GM19099 (cell line): ENCODE data around the gene MOB1A.

Experiments
- POLR2A ChIP-seq: IDR thresholded peaks from 3 replicates; pipeline ENCODE4 v1.6.1; 2011; ENCODE audit warnings: low read depth; ENCODE audit not compliant: insufficient read length; ENCODE audit errors: extremely low read depth

The MOB1A gene

DNA sequence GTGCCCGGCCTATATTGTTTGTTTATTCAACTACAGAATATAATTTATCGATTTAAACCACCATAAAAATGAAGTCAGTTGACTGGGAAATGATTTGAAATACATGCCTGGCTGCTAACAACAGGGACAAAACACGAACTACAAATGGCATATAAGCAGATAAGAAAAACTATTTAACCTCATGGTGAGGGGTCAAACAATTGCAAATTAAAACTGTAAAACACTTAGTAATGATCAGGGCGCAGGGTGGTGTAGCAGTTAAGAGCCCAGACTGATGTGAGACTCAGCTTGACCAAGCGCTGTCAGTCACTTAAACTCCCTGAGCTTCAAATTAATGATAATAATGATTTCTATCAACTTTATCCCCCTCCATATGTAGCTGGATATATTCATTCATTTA, 26.4 kb upstream of the MOB1A start:
- no peak for TF ChIP-seq POLR2A

DNA sequence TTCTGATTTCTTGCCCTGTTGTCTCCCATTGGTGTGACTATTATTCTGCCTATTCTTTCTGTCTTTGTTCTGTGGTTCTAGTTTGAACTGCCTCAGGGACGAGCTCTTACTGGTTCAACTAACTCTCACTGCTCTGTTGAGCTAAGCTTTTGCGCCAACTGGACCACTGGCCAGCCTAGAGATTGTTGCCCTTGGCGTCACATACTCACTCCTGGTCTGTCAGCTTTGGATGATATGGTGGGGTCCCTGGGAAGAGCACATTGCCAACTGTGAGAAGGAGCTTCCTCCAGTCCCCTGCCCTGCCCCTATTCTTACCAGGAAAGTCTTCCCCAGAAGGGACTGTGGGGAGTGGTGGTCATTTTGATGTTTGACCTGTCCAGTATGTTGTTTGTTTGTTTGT, 25.8 kb upstream of the MOB1A start:
- no peak for TF ChIP-seq POLR2A

DNA sequence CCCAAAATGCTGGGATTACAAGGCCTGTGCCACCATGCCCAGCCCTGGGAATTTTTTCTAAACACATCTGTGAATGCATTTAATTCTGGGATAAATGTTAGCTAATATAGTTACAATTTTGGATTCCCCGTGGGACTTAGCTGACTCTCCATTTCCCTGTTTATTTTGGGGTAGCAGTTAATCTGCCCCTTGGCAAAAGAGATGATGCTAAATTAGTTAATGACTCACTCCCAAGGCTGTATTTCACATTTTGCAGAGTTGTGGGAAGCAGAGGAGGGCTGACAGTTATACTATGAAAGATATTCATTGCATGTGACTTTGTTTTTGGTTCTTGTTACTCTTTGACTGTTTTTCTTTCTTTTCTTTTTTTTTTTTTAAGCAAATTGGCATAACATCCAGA, 22.9 kb upstream of the MOB1A start:
- TF ChIP-seq POLR2A = no peak

DNA sequence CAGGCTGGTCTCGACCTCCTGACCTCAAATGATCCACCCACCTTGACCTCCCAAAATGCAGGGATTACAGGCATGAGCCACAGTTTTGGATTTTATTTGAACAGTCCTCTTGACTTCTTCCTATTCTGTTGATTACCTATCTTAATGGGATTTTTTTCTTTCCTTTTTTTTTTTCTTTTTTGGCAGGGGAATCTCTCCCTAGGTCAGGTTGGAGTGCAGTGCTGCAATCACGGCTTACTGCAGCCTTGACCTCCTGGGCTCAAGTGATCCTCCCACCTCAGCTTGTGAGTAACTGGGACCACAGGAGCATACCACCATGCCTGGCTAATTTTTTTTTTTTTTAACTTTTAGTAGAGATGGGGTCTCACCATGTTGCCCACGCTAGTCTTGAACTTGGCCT, 22.5 kb upstream of the MOB1A start:
- TF ChIP-seq POLR2A = no peak

DNA sequence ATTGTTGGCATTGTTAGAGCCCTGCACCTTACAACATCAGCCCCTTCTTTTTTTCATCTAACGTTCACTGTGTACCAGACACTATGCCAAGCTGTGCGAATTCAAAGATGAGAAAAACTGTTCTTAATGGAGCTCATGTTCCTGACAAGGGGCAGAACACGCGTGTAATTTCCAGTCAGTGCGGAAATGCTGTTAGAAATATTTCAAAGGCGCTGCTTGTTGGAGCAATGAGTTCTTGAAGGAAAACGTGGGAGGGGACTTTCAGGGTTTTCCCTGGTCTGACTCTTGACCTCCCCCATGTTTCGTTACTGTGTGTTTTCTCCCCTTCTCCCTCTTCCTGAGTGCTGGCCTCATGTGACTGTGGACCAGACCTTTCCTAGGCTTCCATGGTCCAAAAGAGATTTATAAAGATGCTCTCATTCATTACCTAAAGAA, 21.2 kb upstream of the MOB1A start:
- TF ChIP-seq POLR2A = no peak

DNA sequence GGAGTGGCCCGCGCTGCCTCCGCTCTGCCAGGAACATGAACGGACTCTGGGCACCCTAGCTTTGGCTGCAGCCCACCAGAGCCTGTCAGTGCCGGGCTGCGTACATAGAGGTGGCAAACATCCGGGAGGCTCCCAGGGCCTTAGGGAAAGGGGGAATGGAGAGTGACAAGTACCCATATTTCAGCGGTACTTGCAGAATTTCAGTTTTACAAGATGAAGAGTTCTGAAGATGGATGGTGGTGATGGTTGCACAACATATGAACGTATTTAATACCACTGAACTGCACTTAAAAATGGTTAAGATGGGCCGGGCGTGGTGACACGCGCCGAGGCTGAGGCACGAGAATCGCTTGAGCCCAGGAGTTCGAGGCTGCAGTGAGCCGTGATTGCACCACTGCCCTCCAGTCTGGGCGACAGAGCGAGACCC, 20.6 kb upstream of the MOB1A start:
- TF ChIP-seq POLR2A = no peak

DNA sequence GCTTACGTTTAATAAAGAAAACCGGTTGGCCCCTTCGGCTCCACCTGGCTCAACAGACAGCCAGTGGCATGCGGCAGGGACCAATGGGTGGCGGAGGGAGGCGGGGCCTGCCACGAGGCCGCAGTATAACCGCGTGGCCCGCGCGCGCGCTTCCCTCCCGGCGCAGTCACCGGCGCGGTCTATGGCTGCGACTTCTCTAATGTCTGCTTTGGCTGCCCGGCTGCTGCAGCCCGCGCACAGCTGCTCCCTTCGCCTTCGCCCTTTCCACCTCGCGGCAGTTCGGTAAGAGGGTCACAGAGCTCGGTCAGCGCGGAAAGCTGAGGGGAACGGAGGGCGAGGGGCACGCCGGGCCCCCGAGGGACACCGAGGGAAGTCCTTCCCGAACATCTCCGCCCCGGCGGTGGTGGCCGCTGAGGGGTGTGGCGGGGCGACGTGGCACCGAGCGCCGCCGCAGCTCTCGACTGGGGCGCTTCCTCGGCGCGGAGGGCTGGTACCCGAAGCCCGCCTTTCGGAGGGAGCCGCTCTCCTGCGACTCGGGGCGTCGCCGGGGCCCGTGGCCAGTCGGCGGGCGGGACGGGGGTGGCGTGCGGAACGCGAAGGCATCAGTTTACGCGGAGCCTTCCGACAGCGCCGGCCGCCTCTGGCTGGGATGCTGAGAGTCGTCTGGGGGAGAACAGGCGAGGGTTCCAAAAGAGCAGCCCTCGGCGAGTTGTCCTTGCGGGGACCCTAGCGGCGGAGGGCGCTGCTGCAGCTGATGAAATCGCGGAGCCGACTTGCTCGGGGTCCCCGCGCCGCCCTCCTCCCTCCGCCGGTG, 20.0 kb upstream of the MOB1A start, which contains the start of gene MTHFD2:
TSS of gene MTHFD2 (plus strand) at position 155 of the 814 bp plus-strand sequence. CDS start at position 182, 27 bp downstream.
- peak; percentile 99 for TF ChIP-seq POLR2A

DNA sequence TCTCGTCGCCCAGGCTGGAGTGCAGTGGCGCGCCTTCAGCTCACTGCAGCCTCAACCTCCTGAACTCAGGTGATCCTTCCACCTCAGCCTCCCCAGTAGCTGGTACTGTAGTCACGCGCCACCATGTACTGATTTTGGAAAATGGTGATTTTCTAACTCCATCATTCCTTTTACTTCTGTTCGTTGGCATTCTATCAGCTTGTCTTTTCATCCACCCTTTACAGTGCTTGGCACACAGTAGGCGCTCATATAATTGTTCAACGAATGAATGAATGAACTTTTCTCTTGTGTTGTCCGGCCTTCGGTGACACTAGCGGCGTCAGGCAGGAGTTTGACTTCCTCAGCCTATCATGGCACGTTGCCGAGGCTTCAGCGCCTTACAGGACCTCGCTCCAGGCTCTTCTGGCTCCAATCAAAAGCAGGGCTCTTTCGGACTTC, 19.4 kb upstream of the MOB1A start:
- TF ChIP-seq POLR2A = no peak

DNA sequence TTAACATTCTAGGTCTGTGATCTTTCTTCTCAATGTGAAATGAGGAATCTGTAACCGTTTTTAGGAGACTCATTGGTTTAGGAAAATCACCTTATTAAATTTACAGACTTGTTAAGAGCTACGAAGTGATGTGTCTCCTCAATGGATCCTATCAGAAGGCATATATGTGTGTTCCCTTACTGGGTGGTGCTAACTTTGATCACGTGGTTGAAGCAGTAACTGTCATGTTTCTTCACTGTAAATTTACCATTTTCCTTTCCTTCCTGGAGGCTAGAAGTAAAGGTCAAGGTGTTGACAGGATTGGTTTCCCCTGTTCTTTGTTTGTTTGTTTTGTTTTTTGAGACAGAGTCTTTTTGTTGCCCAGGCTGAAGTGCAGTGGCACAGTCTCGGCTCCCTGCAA, 18.4 kb upstream of the MOB1A start:
- TF ChIP-seq POLR2A = no peak

DNA sequence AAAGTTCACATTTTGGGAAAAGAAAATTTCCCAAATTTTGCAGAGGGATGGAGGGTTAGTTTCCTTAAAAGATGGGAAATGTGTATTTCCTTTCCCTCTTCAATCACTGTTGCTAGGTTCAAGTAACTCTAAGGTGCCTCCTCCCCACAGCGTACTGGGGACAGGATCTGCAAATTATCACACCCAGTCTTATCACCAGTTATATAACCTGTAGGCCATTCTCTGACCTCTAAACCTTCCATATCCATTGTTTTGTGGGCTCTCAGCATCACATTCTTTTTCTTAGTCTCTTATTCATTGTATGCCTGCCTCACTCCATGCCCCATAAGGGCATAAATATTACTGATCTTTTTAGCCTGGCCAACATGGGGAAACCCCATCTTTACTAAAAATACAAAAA, 16.1 kb upstream of the MOB1A start:
- TF ChIP-seq POLR2A = no peak

DNA sequence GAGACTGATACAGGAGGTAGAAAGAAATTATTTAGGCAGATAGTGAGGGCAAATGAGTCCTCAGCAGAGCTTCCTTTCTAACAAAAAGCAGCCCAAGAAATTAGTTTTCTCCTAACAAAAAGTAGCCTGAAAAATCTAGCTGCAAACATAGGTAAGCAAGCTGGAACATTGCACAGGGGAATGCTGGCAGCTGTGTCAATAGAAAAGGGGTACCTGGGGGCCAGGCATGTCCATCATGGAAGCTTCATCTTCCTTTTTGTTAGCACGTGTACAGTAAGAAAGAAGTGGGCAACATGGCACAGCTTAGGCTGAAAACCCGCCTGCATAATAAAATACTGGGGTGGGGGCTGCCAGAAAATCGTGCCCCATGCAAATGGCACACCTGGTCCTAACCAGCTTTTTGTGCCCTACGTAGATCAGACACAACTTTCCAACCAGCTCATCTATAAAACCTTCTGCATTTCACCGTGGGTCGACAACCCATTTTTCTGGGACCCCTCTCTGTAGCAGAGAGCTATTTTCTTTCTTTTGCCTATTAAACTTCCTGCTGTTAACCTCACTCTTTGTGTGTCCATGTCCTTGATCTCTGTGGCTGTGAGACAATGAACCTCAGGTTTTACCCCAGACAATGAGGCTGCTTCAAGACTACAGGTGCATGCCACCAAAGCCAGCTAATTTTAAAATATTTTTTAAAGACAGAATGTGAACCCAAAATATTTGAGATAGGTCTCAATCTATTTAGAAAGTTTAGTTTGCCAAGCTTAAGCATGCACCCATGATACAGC, 13.1 kb upstream of the MOB1A start:
- no peak for TF ChIP-seq POLR2A

DNA sequence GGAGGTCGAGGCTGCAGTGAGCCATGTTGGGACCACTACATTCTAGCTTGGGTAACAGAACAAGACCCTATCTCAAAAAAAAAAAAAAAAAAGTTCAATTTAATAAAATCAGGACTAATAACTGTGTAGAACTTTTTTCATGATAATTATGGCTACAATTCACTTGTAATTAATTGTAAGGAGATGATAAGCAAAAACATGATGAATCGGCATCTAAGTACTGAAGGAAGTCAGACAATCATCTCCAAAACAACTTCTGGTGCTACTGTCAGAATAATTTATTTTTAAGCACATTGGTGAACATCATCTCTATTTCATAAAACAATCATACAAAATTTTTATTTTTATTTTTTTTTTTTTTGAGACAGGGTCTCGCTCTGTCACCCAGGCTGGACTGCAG, 10.0 kb upstream of the MOB1A start:
- TF ChIP-seq POLR2A = no peak

DNA sequence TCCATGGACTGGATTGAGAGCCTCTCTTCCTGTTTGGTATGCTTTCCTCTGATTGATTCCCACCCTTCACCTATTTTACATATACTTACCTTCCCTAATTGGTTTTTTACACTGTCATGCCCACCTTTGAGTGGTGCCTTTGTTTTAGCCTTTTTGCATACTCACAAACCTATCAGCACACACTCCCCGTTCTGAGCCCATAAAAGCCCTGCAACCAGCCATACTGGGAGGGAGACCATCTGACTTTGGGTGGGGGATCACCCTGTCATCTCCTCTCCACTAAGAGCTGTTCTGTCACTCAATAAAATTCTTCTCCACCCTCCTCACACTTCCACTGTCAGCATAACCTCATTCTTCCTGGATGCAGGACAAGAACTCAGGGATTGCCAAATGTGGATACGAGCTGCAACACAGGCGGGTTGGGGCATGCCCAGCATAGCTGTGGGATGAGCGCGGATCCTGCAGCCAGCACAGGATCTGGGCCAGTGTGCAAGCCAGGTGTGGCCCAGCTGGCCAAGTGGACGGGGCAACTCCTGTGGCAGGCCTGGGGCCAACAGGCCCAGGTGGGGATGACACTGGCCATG, 9.4 kb upstream of the MOB1A start:
- no peak for TF ChIP-seq POLR2A

DNA sequence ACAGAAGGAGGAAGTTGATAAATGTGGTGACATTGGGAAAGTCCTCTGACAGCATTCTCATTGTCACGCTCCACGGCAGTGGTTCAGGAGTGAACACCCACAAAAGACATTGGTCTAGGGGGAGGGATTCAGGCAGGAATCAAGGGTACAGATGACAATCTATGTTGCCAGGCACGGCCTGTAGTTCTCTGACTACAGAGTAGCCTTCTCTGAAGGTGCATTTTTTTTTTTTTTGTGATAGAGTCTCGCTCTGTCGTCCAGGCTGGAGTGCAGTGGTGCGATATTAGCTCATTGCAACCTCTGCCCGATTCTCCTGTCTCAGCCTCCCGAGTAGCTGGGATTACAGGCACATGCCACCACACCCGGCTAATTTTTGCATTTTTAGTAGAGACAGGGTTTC, 7.4 kb upstream of the MOB1A start:
- peak; percentile 43 for TF ChIP-seq POLR2A

DNA sequence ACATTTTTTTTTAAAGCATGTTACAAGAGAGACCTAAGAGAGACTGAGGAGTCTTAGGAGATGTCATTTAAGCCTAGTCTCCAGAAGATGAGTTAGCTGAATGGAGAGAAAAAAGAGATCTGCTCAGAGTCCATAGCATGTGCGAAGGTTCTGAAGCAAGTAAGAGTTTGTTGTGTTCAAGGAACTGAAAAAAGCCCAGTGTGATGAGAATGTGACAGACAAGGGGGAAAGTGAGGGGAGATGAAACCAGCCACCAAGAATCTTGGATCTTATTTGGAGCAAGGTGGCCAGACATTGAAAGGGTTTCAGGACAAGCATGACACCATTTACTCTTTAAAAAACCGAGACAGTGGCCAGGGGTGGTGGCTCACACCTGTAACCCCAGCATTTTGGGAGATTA, 5.2 kb upstream of the MOB1A start:
- TF ChIP-seq POLR2A = no peak
